Putamen (tissue), 1 donor: Measurements from ENCODE around the gene OR10A4.
A peak's percentile ranks its signal among the peaks of the same experiment; 100 is the strongest.
"Not testable (repeated sequence)": the region's sequence is repeated elsewhere in the genome, so short reads cannot be mapped to it uniquely, and the experiment has no call there.

Experiments used
- DNase-seq: peaks from one replicate; pipeline ENCODE4 v3.0.0-alpha.2; 2016; ENCODE audit warnings: low spot score

Gene OR10A4

GRCh38 chr11:6898911-6899310 lies 22.5 kb downstream of the OR10A4 start:
- no peak for DNase-seq

- no peak for DNase-seq
These were observed 24.0 kb downstream of the OR10A4 start for GRCh38 chr11:6900327-6900999.

GRCh38 chr11:6904804-6905203 lies 28.4 kb downstream of the OR10A4 start:
- DNase-seq, result not testable (repeated sequence)

GRCh38 chr11:6911378-6911777 lies 35.0 kb downstream of the OR10A4 start:
- DNase-seq, result no peak

GRCh38 chr11:6911948-6912347 lies 35.5 kb downstream of the OR10A4 start:
- DNase-seq, result no peak

DNA sequence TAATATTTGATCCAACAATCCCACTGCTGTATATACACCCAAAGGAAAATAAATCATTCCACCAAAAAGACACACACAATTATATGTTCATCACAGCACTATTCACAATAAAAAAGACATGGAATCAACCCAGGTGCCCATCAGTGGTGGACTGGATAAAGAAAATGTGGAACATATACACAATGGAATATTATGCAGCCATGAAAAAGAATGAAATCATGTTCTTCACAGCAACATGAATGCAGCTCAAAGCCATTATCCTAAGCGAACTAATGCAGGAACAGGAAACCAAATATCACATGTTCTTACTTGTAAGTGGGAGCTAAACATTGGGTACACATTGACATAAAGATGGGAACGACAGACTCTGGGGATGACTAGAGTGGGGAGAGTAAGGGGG lies 43.3 kb downstream of the OR10A4 start:
- no peak for DNase-seq

DNA sequence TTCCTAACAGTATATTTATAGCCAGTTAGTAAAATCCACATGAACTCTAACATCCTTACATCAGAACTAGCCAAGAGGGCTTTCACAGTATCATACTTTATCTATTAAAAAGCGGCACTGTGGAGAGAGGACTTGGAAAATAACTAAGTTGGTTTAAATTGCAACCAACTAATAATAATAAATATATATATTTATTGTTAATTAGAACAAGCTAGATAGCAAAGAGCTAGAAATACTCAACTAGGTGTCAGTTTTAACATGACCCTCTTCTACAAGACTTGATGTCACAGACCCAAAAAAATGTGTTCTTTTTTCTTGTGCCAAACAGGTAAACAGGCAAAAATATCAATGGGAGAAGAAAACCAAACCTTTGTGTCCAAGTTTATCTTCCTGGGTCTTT lies 44.3 kb downstream of the OR10A4 start, which contains the start of gene OR2D3:
Gene OR2D3, plus strand, starts transcription at position 301 of the 400 bp plus-strand sequence. Its CDS starts 0 bp downstream, at position 301.
- DNase-seq, result no peak

GRCh38 chr11:6925007-6925577 lies 48.7 kb downstream of the OR10A4 start:
- DNase-seq, result no peak

GRCh38 chr11:6925636-6926207 lies 49.3 kb downstream of the OR10A4 start:
- peak; percentile 44 for DNase-seq

- DNase-seq, result peak; percentile 44
These were observed 50.0 kb downstream of the OR10A4 start, which contains the start of gene ZNF215 for GRCh38 chr11:6926208-6927029. TSS of gene ZNF215 (plus strand) at chr11:6926426. CDS start at chr11:6932273, 5,847 bp downstream.

GRCh38 chr11:6927030-6927617 lies 50.7 kb downstream of the OR10A4 start:
- no peak for DNase-seq
